ENCODE data around the gene ERO1B. TPM values are rescaled to one million over a fixed set of nuclear protein-coding genes. Genes with fewer than 3 reads are reported as not detected.

Gene ERO1B
- total RNA-seq, 1 donor from 2014 or later: 1.0 TPM

DNA sequence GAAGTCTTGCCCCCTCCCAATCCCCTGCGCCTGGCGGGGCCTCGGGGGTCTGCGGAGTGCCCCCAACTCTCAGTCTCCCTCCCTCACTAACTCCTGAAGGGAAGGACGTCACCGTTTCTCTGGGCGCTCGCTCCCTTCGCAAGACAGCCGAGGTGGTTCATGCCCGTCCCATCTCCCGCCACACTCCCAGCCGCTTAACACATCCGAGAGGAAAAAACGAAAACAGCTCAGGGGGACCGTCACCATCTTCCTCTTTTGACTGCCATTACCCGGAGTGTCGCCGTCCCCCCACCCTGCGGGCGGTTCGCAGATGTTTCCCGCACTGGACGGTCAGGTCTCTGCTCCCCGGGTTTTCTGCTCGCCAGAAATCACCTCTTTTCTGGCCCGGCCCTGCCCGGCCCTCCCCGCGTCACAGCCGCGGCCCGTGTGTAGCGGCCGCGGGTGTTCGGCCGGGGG, 532 bp downstream of the ERO1B start:
- TF ChIP-seq, protein P1, sequence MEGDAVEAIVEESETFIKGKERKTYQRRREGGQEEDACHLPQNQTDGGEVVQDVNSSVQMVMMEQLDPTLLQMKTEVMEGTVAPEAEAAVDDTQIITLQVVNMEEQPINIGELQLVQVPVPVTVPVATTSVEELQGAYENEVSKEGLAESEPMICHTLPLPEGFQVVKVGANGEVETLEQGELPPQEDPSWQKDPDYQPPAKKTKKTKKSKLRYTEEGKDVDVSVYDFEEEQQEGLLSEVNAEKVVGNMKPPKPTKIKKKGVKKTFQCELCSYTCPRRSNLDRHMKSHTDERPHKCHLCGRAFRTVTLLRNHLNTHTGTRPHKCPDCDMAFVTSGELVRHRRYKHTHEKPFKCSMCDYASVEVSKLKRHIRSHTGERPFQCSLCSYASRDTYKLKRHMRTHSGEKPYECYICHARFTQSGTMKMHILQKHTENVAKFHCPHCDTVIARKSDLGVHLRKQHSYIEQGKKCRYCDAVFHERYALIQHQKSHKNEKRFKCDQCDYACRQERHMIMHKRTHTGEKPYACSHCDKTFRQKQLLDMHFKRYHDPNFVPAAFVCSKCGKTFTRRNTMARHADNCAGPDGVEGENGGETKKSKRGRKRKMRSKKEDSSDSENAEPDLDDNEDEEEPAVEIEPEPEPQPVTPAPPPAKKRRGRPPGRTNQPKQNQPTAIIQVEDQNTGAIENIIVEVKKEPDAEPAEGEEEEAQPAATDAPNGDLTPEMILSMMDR (conservative IDR thresholded peaks at IDR 0.05): no peak
- peaks cover 56% of the 10 kb centered on the region for H3K27me3 Mint-ChIP-seq (ENCODE audit: low read depth)
- H3K4me3 Mint-ChIP-seq: peak overlapping the region; percentile 86
- H3K36me3 Mint-ChIP-seq (ENCODE audit: low read depth): no peaks in the 10 kb centered on the region
- no peak overlapping the region for H3K27ac Mint-ChIP-seq (ENCODE audit: unreplicated experiment)
- peak; percentile 16 for DNase-seq (ENCODE audit: low read depth, low spot score)
- no peaks in the 10 kb centered on the region for H3K9me3 Mint-ChIP-seq
- peaks cover 22% of the 10 kb centered on the region for H3K4me1 Mint-ChIP-seq

GRCh38 chr1:236280438-236281197, 1.1 kb downstream of the ERO1B start:
- H3K27me3 Mint-ChIP-seq (ENCODE audit: low read depth): peaks cover 50% of the 10 kb centered on the region
- no peak for DNase-seq (ENCODE audit: low read depth, low spot score)

GRCh38 chr1:236275586-236275985, 6.2 kb downstream of the ERO1B start:
- H3K27ac Mint-ChIP-seq (ENCODE audit: unreplicated experiment): no peak overlapping the region
- peaks cover 11% of the 10 kb centered on the region for H3K27me3 Mint-ChIP-seq (ENCODE audit: low read depth)
- no peaks in the 10 kb centered on the region for H3K36me3 Mint-ChIP-seq (ENCODE audit: low read depth)
- peaks cover under 1% of the 10 kb centered on the region for H3K4me1 Mint-ChIP-seq
- TF ChIP-seq, protein P1 (conservative IDR thresholded peaks at IDR 0.05): no peak
- no peak for DNase-seq (ENCODE audit: low read depth, low spot score)
- no peak overlapping the region for H3K4me3 Mint-ChIP-seq
- H3K9me3 Mint-ChIP-seq: no peaks in the 10 kb centered on the region

More at GRCh38 chr1:236280438-236281197, 1.1 kb downstream of the ERO1B start:
- H3K36me3 Mint-ChIP-seq (ENCODE audit: low read depth): no peaks in the 10 kb centered on the region
- H3K4me3 Mint-ChIP-seq: peak overlapping the region; percentile 86
- no peak overlapping the region for H3K27ac Mint-ChIP-seq (ENCODE audit: unreplicated experiment)
- peaks cover 22% of the 10 kb centered on the region for H3K4me1 Mint-ChIP-seq
- no peaks in the 10 kb centered on the region for H3K9me3 Mint-ChIP-seq
- TF ChIP-seq, protein P1 (conservative IDR thresholded peaks at IDR 0.05): no peak

DNA sequence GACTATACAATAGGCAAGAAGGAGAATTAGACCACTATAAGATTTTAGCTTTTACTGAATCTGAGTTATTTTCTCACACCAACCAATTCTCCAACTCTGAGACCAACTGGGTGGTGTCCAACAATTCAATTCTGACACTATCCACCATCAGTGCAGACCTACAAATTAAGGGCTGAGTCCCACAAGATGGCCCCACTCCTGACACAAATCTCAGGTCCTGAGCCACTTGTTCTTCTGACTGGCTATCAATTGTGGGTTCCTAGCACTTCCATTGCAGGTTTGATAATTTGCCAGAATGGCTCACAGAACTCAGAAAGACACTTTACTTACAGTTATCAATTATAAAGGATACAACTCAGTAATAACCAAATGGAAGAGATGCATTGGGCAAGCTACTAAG, 6.7 kb downstream of the ERO1B start:
- Mint-ChIP-seq H3K4me1 (no peaks in the 10 kb centered on the region), H3K27me3 (ENCODE audit: low read depth) (peaks cover 5% of the 10 kb centered on the region), H3K4me3 (no peak overlapping the region), H3K27ac (ENCODE audit: unreplicated experiment) (no peak overlapping the region), H3K9me3 (no peaks in the 10 kb centered on the region), H3K36me3 (ENCODE audit: low read depth) (no peaks in the 10 kb centered on the region)
- TF ChIP-seq, protein P1 (conservative IDR thresholded peaks at IDR 0.05): no peak
- DNase-seq (ENCODE audit: low read depth, low spot score): no peak

GRCh38 chr1:236273358-236273757, 8.4 kb downstream of the ERO1B start:
- no peak overlapping the region for H3K27ac Mint-ChIP-seq (ENCODE audit: unreplicated experiment)
- H3K36me3 Mint-ChIP-seq (ENCODE audit: low read depth): no peaks in the 10 kb centered on the region
- H3K27me3 Mint-ChIP-seq (ENCODE audit: low read depth): peaks cover 3% of the 10 kb centered on the region
- DNase-seq (ENCODE audit: low read depth, low spot score): no peak
- no peaks in the 10 kb centered on the region for H3K9me3 Mint-ChIP-seq
- TF ChIP-seq, protein P1 (conservative IDR thresholded peaks at IDR 0.05): no peak
- H3K4me3 Mint-ChIP-seq: no peak overlapping the region
- H3K4me1 Mint-ChIP-seq: no peaks in the 10 kb centered on the region
